Stimulated activated naive B cell treated with anti-CD40 and anti-IgM and Interleukin-4, amounts not matched to agents 10 μg/mL and 1 μg/mL and 100 μg/mL, for 72 hours (primary cell): ENCODE results near the gene DNAH10.
"Not testable (repeated sequence)": the region's sequence is repeated elsewhere in the genome, so short reads cannot be mapped to it uniquely, and the experiment has no call there.

ENCODE experiments used
- ATAC-seq, 2 donors: fragments of 150-1000 bp; cut with Tn5 transposase; replicated peaks; 2 replicates each; pipeline ENCODE4 v1.10.0; 2021; ENCODE audit warnings: moderate library complexity in 1 of 2
- DNase-seq: peaks from one replicate; pipeline ENCODE4 v3.0.0; 2021
- H3K27ac Mint-ChIP-seq: one replicate; pipeline ENCODE4 v1.8.0; 2022; ENCODE audit warnings: mild to moderate bottlenecking, mixed read lengths
- H3K27me3 Mint-ChIP-seq, 2 donors: one replicate each; pipeline ENCODE4 v1.8.0; 2022; ENCODE audit warnings: mixed read lengths in 2 of 2
- H3K36me3 Mint-ChIP-seq, 2 donors: one replicate each; pipeline ENCODE4 v1.8.0; 2022; ENCODE audit warnings: mixed read lengths in 2 of 2, mild to moderate bottlenecking in 1 of 2
- H3K4me1 Mint-ChIP-seq, 2 donors: one replicate each; pipeline ENCODE4 v1.8.0; 2022; ENCODE audit warnings: mixed read lengths in 2 of 2, mild to moderate bottlenecking in 1 of 2
- H3K4me3 Mint-ChIP-seq, 2 donors: one replicate each; pipeline ENCODE4 v1.8.0; 2022; ENCODE audit warnings: mild to moderate bottlenecking in 2 of 2, mixed read lengths in 2 of 2, moderate library complexity in 1 of 2
- H3K9me3 Mint-ChIP-seq, 2 donors: one replicate each; pipeline ENCODE4 v1.8.0; 2022; ENCODE audit warnings: mixed read lengths in 2 of 2, mild to moderate bottlenecking in 1 of 2

The DNAH10 gene

DNA sequence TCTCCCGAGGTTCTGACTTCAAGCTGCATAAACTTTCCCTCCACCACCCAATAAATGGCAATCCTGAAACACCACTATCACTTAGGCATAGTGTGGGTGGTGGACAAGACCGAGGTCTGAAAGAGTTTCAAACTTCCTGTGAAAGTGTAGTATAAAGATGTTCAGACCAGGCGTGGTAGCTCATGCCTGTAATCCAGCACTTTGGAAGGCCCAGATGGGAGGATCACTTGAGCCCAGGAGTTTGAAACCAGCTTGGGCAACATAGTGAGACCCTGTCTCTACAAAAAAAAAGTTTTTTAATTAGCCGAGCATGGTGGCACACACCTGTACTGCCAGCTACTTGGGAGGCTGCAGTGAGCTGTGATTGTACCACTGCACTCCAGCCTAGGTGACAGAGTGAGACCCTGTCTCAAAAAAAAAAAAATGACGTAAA, 148.7 kb downstream of the DNAH10 start:
- peak overlapping the region in 1 of 2 donors; percentile 61 for H3K4me3 Mint-ChIP-seq
- peak; percentile 46 to 62 for ATAC-seq
- DNase-seq: peak; percentile 4
- peaks cover under 1 to 4% of the 10 kb centered on the region in 2 donors for H3K4me1 Mint-ChIP-seq
- no peaks in the 10 kb centered on the region for H3K9me3 Mint-ChIP-seq
- H3K27ac Mint-ChIP-seq: peak overlapping the region; percentile 88
- no peaks in the 10 kb centered on the region for H3K36me3 Mint-ChIP-seq
- peaks cover 6% of the 10 kb centered on the region in 2 donors for H3K27me3 Mint-ChIP-seq

DNA sequence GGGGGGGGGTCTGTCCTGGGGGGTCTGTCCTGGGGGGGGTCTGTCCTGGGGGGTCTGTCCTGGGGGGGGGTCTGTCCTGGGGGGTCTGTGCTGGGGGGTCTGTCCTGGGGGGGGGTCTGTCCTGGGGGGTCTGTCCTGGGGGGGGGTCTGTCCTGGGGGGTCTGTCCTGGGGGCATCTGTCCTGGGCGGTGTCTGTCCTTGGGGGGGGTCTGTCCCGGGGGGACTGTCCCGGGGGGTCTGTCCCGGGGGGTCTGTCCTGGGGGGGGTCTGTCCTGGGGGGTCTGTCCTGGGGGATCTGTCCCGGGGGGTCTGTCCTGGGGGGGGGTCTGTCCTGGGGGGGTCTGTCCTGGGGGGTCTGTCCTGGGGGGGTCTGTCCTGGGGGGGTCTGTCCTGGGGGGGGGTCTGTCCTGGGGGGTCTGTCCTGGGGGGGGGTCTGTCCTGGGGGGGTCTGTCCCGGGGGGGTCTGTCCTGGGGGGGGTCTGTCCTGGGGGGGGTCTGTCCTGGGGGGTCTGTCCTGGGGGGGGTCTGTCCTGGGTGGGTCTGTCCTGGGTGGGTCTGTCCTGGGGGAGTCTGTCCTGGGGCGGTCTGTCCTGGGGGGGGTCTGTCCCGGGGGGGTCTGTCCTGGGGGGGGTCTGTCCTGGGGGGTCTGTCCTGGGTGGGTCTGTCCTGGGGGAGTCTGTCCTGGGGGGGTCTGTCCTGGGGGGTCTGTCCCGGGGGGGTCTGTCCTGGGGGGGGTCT, 149.7 kb downstream of the DNAH10 start:
- not testable (repeated sequence) for H3K4me1 Mint-ChIP-seq, H3K27ac Mint-ChIP-seq, DNase-seq, H3K9me3 Mint-ChIP-seq, ATAC-seq, H3K36me3 Mint-ChIP-seq, H3K4me3 Mint-ChIP-seq
- H3K27me3 Mint-ChIP-seq: peaks cover 15% of the 10 kb centered on the region in 2 donors

GRCh38 chr12:123912415-123913380, 150.6 kb downstream of the DNAH10 start:
- no peak overlapping the region for H3K4me3 Mint-ChIP-seq
- peaks cover 15 to 22% of the 10 kb centered on the region in 2 donors for H3K27me3 Mint-ChIP-seq
- no peak for DNase-seq
- no peaks in the 10 kb centered on the region for H3K36me3 Mint-ChIP-seq
- H3K4me1 Mint-ChIP-seq: peaks cover 0 to 4% of the 10 kb centered on the region in 2 donors
- no peaks in the 10 kb centered on the region for H3K9me3 Mint-ChIP-seq
- peak; percentile 56 to 60 for ATAC-seq
- peak overlapping the region; percentile 82 for H3K27ac Mint-ChIP-seq

GRCh38 chr12:123914726-123915333, 152.7 kb downstream of the DNAH10 start:
- Mint-ChIP-seq H3K4me1 (peaks cover 0 to 7% of the 10 kb centered on the region in 2 donors), H3K9me3 (no peaks in the 10 kb centered on the region), H3K27me3 (peaks cover 15 to 22% of the 10 kb centered on the region in 2 donors), H3K27ac (no peak overlapping the region), H3K36me3 (no peaks in the 10 kb centered on the region), H3K4me3 (no peak overlapping the region)
- DNase-seq: no peak
- ATAC-seq: no peak

DNA sequence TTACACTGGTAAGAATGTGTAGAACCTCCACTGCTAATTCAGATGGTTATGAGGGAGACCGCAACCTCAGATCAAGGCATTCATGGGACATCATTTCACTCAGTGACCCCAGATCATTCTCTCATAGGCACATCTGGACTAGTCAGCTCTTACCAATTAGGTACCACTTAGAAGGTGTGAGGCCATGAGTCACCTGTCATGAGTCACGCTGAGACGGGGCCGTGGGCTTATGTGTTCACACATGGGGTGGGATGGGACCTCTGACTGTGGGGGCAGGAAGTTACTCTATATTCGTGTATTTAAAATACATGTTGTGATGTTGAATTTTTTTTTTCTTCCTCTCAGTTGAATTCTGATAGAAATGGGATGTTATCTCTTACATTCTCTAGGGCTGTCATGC, 154.6 kb downstream of the DNAH10 start:
- H3K4me1 Mint-ChIP-seq: peaks cover 0 to 4% of the 10 kb centered on the region in 2 donors
- peaks cover 15 to 29% of the 10 kb centered on the region in 2 donors for H3K27me3 Mint-ChIP-seq
- ATAC-seq: peak in 1 of 2 donors; percentile 38
- no peak overlapping the region for H3K27ac Mint-ChIP-seq
- H3K9me3 Mint-ChIP-seq: no peaks in the 10 kb centered on the region
- DNase-seq: no peak
- H3K4me3 Mint-ChIP-seq: no peak overlapping the region
- no peaks in the 10 kb centered on the region for H3K36me3 Mint-ChIP-seq

GRCh38 chr12:123917337-123917850, 155.3 kb downstream of the DNAH10 start:
- no peak overlapping the region for H3K27ac Mint-ChIP-seq
- peaks cover 15 to 29% of the 10 kb centered on the region in 2 donors for H3K27me3 Mint-ChIP-seq
- no peak for ATAC-seq
- no peaks in the 10 kb centered on the region for H3K36me3 Mint-ChIP-seq
- H3K4me1 Mint-ChIP-seq: peaks cover 0 to 4% of the 10 kb centered on the region in 2 donors
- no peak for DNase-seq
- H3K9me3 Mint-ChIP-seq: no peaks in the 10 kb centered on the region
- H3K4me3 Mint-ChIP-seq: no peak overlapping the region

DNA sequence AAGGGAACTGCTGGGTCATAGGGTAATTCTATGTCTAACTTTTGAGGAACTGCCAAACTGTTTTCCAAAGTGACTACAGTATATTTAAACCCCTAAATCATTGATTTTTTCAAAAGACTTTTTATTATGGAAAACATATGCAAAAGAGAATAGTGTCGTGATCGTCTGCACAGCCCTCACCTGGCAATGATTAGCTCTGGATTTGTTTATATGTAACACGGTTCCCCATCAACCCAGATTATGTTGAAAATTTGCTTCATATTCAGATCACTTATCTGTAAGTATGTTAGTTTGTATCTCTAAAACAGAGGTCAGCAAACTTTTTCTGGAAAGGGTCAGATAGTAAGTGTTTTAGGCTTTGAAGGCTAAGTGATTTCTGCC, 157.9 kb downstream of the DNAH10 start:
- DNase-seq: no peak
- Mint-ChIP-seq H3K27ac (no peak overlapping the region), H3K27me3 (peaks cover 29 to 44% of the 10 kb centered on the region in 2 donors), H3K36me3 (no peaks in the 10 kb centered on the region), H3K9me3 (no peaks in the 10 kb centered on the region), H3K4me1 (peaks cover 0 to 3% of the 10 kb centered on the region in 2 donors), H3K4me3 (no peak overlapping the region)
- ATAC-seq: no peak

DNA sequence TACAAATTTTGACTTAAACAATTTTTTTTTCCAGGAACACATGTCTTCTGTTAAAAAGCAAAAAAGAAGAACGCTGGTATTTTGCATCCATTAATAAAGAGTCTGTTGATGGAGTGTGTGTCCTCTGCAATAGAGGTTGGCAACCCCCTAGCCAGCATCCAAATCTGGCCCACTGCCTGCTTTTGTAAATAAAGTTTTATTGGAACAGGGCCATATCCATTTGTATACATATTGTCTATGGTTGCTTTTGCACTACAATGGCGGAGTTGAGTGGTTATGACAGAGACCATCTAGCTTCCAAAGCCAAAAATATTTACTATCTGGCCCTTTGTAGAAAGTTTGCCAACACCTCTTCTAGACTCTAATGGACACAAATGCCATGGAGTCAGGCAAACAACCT, 160.9 kb downstream of the DNAH10 start:
- H3K9me3 Mint-ChIP-seq: no peaks in the 10 kb centered on the region
- H3K27me3 Mint-ChIP-seq: peaks cover 19 to 33% of the 10 kb centered on the region in 2 donors
- H3K27ac Mint-ChIP-seq: no peak overlapping the region
- no peaks in the 10 kb centered on the region for H3K36me3 Mint-ChIP-seq
- no peak for DNase-seq
- H3K4me3 Mint-ChIP-seq: no peak overlapping the region
- no peak for ATAC-seq
- peaks cover 6 to 7% of the 10 kb centered on the region in 2 donors for H3K4me1 Mint-ChIP-seq

DNA sequence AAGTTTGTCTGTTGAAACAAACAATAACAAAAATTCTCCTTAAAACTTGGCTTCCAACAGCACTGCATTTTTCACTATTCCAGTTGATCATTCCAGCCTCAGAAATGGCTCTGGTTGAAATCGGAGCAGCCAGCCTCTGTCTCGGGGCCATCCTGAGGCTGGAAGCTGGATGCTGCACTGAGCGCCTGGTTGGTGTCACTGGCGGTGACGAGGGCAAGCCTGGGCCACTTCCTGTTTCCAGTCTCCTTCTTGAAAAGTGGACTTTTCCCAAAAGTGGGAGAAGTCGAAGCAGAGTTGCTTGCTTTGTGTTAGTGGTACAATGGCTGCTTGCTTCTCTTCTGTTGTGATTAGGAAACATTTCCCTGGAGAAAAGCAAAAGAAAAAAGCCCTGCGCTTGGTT, 161.8 kb downstream of the DNAH10 start:
- Mint-ChIP-seq H3K4me1 (peaks cover 13 to 16% of the 10 kb centered on the region in 2 donors), H3K27ac (no peak overlapping the region), H3K27me3 (peaks cover 19 to 42% of the 10 kb centered on the region in 2 donors), H3K4me3 (peak overlapping the region in 1 of 2 donors; percentile 19), H3K9me3 (no peaks in the 10 kb centered on the region), H3K36me3 (no peaks in the 10 kb centered on the region)
- ATAC-seq: no peak
- DNase-seq: no peak

DNA sequence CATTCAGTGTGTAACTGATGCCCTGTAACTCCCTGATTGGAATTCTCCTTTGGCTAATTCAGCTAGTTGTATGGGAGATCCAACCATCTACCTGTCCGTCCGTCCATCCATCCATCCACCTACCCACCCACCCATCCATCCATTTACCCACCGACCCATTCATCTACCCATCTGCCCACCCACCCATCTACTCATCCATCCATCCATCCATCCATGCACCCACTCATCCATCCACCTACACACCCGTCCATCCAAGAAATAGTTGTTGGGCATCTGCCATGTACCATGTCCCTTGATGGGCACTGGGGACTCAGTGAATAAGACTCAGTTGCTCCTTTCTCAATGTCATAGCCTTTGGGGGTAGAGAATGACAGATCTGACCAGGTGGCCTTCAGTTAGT, 162.4 kb downstream of the DNAH10 start:
- Mint-ChIP-seq H3K27ac (no peak overlapping the region), H3K27me3 (peaks cover 19 to 47% of the 10 kb centered on the region in 2 donors), H3K9me3 (no peaks in the 10 kb centered on the region), H3K4me3 (no peak overlapping the region), H3K36me3 (no peaks in the 10 kb centered on the region), H3K4me1 (peaks cover 14 to 18% of the 10 kb centered on the region in 2 donors)
- ATAC-seq (no peak), DNase-seq (no peak)

DNA sequence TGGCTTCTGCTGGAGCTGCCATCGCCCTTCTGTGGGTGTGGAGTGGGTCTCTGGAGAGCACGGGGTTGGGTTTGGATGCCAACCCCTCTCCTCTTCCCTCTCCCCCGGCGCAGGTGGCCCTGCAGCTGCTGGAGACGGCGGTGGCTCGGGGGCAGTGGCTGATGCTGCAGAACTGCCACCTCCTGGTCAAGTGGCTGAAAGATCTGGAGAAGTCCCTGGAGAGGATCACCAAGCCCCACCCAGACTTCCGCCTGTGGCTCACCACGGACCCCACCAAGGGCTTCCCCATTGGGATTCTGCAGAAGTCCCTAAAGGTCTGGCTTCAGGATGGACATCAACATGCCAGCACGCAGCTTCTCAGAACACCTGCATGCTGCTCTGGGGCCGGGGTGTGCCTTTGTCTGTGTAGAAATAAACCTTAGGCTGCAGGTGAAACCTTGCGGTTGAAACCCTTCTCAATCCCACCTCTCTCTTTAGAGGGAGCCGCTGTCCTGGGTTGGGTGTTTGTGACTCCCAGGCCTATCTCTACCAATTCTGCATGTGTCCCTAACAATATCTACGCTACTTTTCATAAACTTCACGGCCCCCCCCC, 166.3 kb downstream of the DNAH10 start:
- peaks cover 12 to 18% of the 10 kb centered on the region in 2 donors for H3K4me1 Mint-ChIP-seq

GRCh38 chr12:123928897-123929296, 166.8 kb downstream of the DNAH10 start:
- no peak overlapping the region for H3K27ac Mint-ChIP-seq
- H3K9me3 Mint-ChIP-seq: no peaks in the 10 kb centered on the region
- ATAC-seq (no peak), DNase-seq (no peak)
- H3K4me3 Mint-ChIP-seq: peak overlapping the region in 1 of 2 donors; percentile 56
- no peaks in the 10 kb centered on the region for H3K36me3 Mint-ChIP-seq
- peaks cover 15 to 49% of the 10 kb centered on the region in 2 donors for H3K27me3 Mint-ChIP-seq
- H3K4me1 Mint-ChIP-seq: peaks cover 12 to 18% of the 10 kb centered on the region in 2 donors

More for the DNA sequence above, 166.3 kb downstream of the DNAH10 start:
- Mint-ChIP-seq H3K27me3 (peaks cover 15 to 53% of the 10 kb centered on the region in 2 donors), H3K4me3 (peak overlapping the region in 1 of 2 donors; percentile 56), H3K36me3 (no peaks in the 10 kb centered on the region), H3K9me3 (no peaks in the 10 kb centered on the region), H3K27ac (no peak overlapping the region)
- peak; percentile 31 for DNase-seq
- peak; percentile 69 to 75 for ATAC-seq

GRCh38 chr12:123929946-123930583, 168.0 kb downstream of the DNAH10 start:
- no peaks in the 10 kb centered on the region for H3K36me3 Mint-ChIP-seq
- DNase-seq: no peak
- no peak overlapping the region for H3K27ac Mint-ChIP-seq
- H3K27me3 Mint-ChIP-seq: peaks cover 4 to 38% of the 10 kb centered on the region in 2 donors
- H3K9me3 Mint-ChIP-seq: no peaks in the 10 kb centered on the region
- no peak overlapping the region for H3K4me3 Mint-ChIP-seq
- ATAC-seq: no peak
- H3K4me1 Mint-ChIP-seq: peaks cover 12 to 18% of the 10 kb centered on the region in 2 donors
